A673 (cell line): ENCODE measurements around the gene COG4. TPM values are rescaled to one million over a fixed set of nuclear protein-coding genes. Genes with fewer than 3 reads are reported as not detected.

ENCODE experiments used
- BruUV-seq: library from RNA; stranded (reverse); fragments of 400-500 nt; replicated peaks from 2 replicates; lab custom pipeline; 2021; lab: Mats Ljungman, UMichigan
- CTCF ChIA-PET: fragments of 300-600 bp; sonication (Branson Sonifier 250); formaldehyde crosslinking; loops from one replicate; lab custom pipeline; 2022; ENCODE audit warnings: antibody characterized with exemption; lab: Charles Lee
- POLR2A ChIA-PET: fragments of 300-600 bp; sonication (Branson Sonifier 250); formaldehyde crosslinking; loops from one replicate; lab custom pipeline; 2022; ENCODE audit warnings: antibody characterized with exemption; ENCODE audit not compliant: low non-redundant PET; lab: Charles Lee
- DNase-seq: peaks from one replicate; pipeline ENCODE4 v3.0.0-alpha.2; 2015; ENCODE audit warnings: low spot score
- H3K27ac ChIP-seq: fragments of 200-600 bp; sonication (generic); 2 replicates; pipeline ENCODE4 v1.5.1; 2016; ENCODE audit warnings: mixed run types, low read depth, mild to moderate bottlenecking, mixed read lengths, antibody characterized with exemption, low read length; ENCODE audit not compliant: poor library complexity, severe bottlenecking
- H3K27me3 ChIP-seq: fragments of 200-600 bp; sonication (generic); replicated peaks from 2 replicates; pipeline ENCODE4 v1.6.1; 2017; ENCODE audit warnings: mixed run types, low read depth, mild to moderate bottlenecking, mixed read lengths, antibody characterized with exemption, low read length; ENCODE audit not compliant: insufficient read depth, poor library complexity
- H3K36me3 ChIP-seq: fragments of 200-600 bp; sonication (generic); 2 replicates; pipeline ENCODE4 v1.6.1; 2016; ENCODE audit warnings: mixed run types, mild to moderate bottlenecking, mixed read lengths, antibody characterized with exemption, low read length; ENCODE audit not compliant: insufficient read depth, poor library complexity, severe bottlenecking
- H3K4me1 ChIP-seq: fragments of 200-600 bp; sonication (generic); 2 replicates; pipeline ENCODE4 v1.6.1; 2017; ENCODE audit warnings: mixed run types, mild to moderate bottlenecking, mixed read lengths, antibody characterized with exemption, low read length; ENCODE audit not compliant: insufficient read depth, poor library complexity, severe bottlenecking
- H3K4me3 ChIP-seq: fragments of 200-600 bp; sonication (generic); 2 replicates; pipeline ENCODE4 v1.5.1; 2016; ENCODE audit warnings: low read depth, mixed run types, mild to moderate bottlenecking, mixed read lengths, low read length; ENCODE audit not compliant: poor library complexity, severe bottlenecking
- H3K9me3 ChIP-seq: fragments of 200-600 bp; sonication (generic); 2 replicates; pipeline ENCODE4 v1.6.1; 2016; ENCODE audit warnings: mixed run types, low read depth, mild to moderate bottlenecking, mixed read lengths, antibody characterized with exemption, low read length; ENCODE audit not compliant: poor library complexity, severe bottlenecking
- CTCF ChIP-seq: fragments of 300-800, 200-600 bp; sonication (generic); conservative IDR thresholded peaks from 2 replicates; pipeline ENCODE4 v1.5.1; 2017; ENCODE audit warnings: low read depth, mild to moderate bottlenecking, antibody characterized with exemption, low read length, moderate library complexity, mixed read lengths
- EZH2 ChIP-seq: fragments of 200-600 bp; sonication (generic); IDR thresholded peaks from 2 replicates; pipeline ENCODE4 v1.6.1; 2017; ENCODE audit warnings: borderline replicate concordance, low read depth, mild to moderate bottlenecking, mixed read lengths, antibody characterized with exemption, low read length; ENCODE audit not compliant: poor library complexity, severe bottlenecking
- intact Hi-C: fragments of 100-400 bp; cut with micrococcal nuclease; formaldehyde crosslinking; loops from one replicate; pipeline ENCODE4 v1.10.0; 2022; ENCODE audit not compliant: unreplicated experiment
- total RNA-seq: library from RNA; stranded (reverse); gene quantifications from 2 replicates; pipeline ENCODE4 v1.2.3, GENCODE V29; 2021

The COG4 gene
- total RNA-seq, 1 experiment from 2014 or later: 68.6 TPM

- ChIA-PET CTCF (no interaction called here), POLR2A (no interaction called here)
- no peaks in the 10 kb centered on the region for H3K4me1 ChIP-seq
- H3K9me3 ChIP-seq: no peaks in the 10 kb centered on the region
- TF ChIP-seq EZH2: no peak
- TF ChIP-seq CTCF: no peak
- H3K27ac ChIP-seq: no peak overlapping the region
- no peak for DNase-seq
- no peak overlapping the region for H3K4me3 ChIP-seq
- intact Hi-C loops: no loop called here
- BruUV-seq: no TSS peak
- no peaks in the 10 kb centered on the region for H3K36me3 ChIP-seq
- no peaks in the 10 kb centered on the region for H3K27me3 ChIP-seq
These were observed 28.6 kb downstream of the COG4 start for GRCh38 chr16:70494777-70495176.

GRCh38 chr16:70494202-70494770 is 29.1 kb downstream of the COG4 start:
- Histone ChIP-seq H3K4me1 (no peaks in the 10 kb centered on the region), H3K36me3 (no peaks in the 10 kb centered on the region), H3K27ac (no peak overlapping the region), H3K9me3 (no peaks in the 10 kb centered on the region), H3K27me3 (no peaks in the 10 kb centered on the region), H3K4me3 (no peak overlapping the region)
- intact Hi-C loops: no loop called here
- TF ChIP-seq EZH2 (no peak), CTCF (no peak)
- DNase-seq: no peak
- CTCF ChIA-PET: no interaction called here
- BruUV-seq: no TSS peak
- POLR2A ChIA-PET: no interaction called here

GRCh38 chr16:70493802-70494201 is 29.6 kb downstream of the COG4 start:
- POLR2A ChIA-PET: no interaction called here

More at GRCh38 chr16:70493802-70494201, 29.6 kb downstream of the COG4 start:
- H3K36me3 ChIP-seq: no peaks in the 10 kb centered on the region
- H3K9me3 ChIP-seq: no peaks in the 10 kb centered on the region
- H3K27me3 ChIP-seq: no peaks in the 10 kb centered on the region
- BruUV-seq: no TSS peak
- H3K27ac ChIP-seq: no peak overlapping the region
- H3K4me3 ChIP-seq: no peak overlapping the region
- CTCF ChIA-PET: no interaction called here
- DNase-seq: no peak
- H3K4me1 ChIP-seq: no peaks in the 10 kb centered on the region
- TF ChIP-seq CTCF: no peak
- TF ChIP-seq EZH2: no peak
- intact Hi-C loops: no loop called here
